Loucy (cell line): Measurements from ENCODE around the gene DTL.

Experiments
- H2AFZ ChIP-seq: fragments of 200-600 bp; sonication (generic); 2 replicates; pipeline ENCODE4 v1.6.0; 2016; ENCODE audit warnings: antibody characterized with exemption, mild to moderate bottlenecking, low read length, moderate library complexity
- H3F3A ChIP-seq: fragments of 200-600 bp; 2 replicates; pipeline ENCODE4 v1.6.0; 2016; ENCODE audit warnings: antibody characterized with exemption, low read depth, mild to moderate bottlenecking
- H3K27me3 ChIP-seq: fragments of 200-600 bp; sonication (generic); 2 replicates; pipeline ENCODE4 v1.6.1; 2014; ENCODE audit warnings: low read length, mild to moderate bottlenecking; ENCODE audit not compliant: insufficient read depth, poor library complexity, severe bottlenecking
- H3K36me3 ChIP-seq: fragments of 200-600 bp; sonication (generic); 2 replicates; pipeline ENCODE4 v1.6.1; 2016; ENCODE audit warnings: low read length; ENCODE audit not compliant: insufficient read depth
- H3K4me1 ChIP-seq: fragments of 200-600 bp; sonication (generic); 2 replicates; pipeline ENCODE4 v1.5.1; 2014; ENCODE audit warnings: low read length, mild to moderate bottlenecking; ENCODE audit not compliant: insufficient read depth, poor library complexity, severe bottlenecking
- H3K4me2 ChIP-seq: fragments of 200-600 bp; sonication (generic); 2 replicates; pipeline ENCODE4 v1.6.0; 2014; ENCODE audit warnings: antibody characterized with exemption, low read length, low read depth, mild to moderate bottlenecking; ENCODE audit not compliant: poor library complexity, severe bottlenecking
- H3K4me3 ChIP-seq: fragments of 200-600 bp; sonication (generic); 2 replicates; pipeline ENCODE4 v1.5.1; 2014; ENCODE audit warnings: low read length, mild to moderate bottlenecking, mixed read lengths; ENCODE audit not compliant: poor library complexity, severe bottlenecking
- H3K79me2 ChIP-seq: fragments of 200-600 bp; sonication (generic); 2 replicates; pipeline ENCODE4 v1.6.1; 2014; ENCODE audit warnings: low read length; ENCODE audit not compliant: insufficient read depth
- H3K9ac ChIP-seq: fragments of 200-600 bp; sonication (generic); 2 replicates; pipeline ENCODE4 v1.6.0; 2014; ENCODE audit warnings: mild to moderate bottlenecking, low read depth, low read length, moderate library complexity; ENCODE audit not compliant: poor library complexity, severe bottlenecking
- H3K9me2 ChIP-seq: fragments of 200-600 bp; sonication (generic); replicated peaks from 2 replicates; pipeline ENCODE4 v1.6.1; 2016; ENCODE audit warnings: low read depth, low read length, mixed read lengths
- H3K9me3 ChIP-seq: fragments of 200-600 bp; sonication (generic); 2 replicates; pipeline ENCODE4 v1.6.1; 2014; ENCODE audit warnings: mild to moderate bottlenecking, antibody characterized with exemption, low read length, low read depth; ENCODE audit not compliant: insufficient read depth
- H4K20me1 ChIP-seq: fragments of 200-600 bp; sonication (generic); 2 replicates; pipeline ENCODE4 v1.6.0; 2014; ENCODE audit warnings: antibody characterized with exemption, low read length, mild to moderate bottlenecking; ENCODE audit not compliant: insufficient read depth, poor library complexity, severe bottlenecking
- CTCF ChIP-seq: fragments of 200-600 bp; sonication (generic); conservative IDR thresholded peaks from 2 replicates; pipeline ENCODE4 v1.5.1; 2014; ENCODE audit warnings: mild to moderate bottlenecking, antibody characterized with exemption, low read length
- EZH2phosphoT487 ChIP-seq: fragments of 200-600 bp; IDR thresholded peaks from 2 replicates; pipeline ENCODE4 v1.6.1; 2018; ENCODE audit warnings: antibody characterized with exemption, mild to moderate bottlenecking, moderate library complexity, borderline replicate concordance

The DTL gene

GRCh38 chr1:212135166-212135565, 99.6 kb downstream of the DTL start:
- Histone ChIP-seq H3K9me2 (no peaks in the 10 kb centered on the region), H3K36me3 (no peaks in the 10 kb centered on the region), H3K79me2 (no peaks in the 10 kb centered on the region), H3K9ac (no peak overlapping the region), H3K4me2 (no peak overlapping the region), H3F3A (no peaks in the 10 kb centered on the region), H3K4me3 (no peak overlapping the region), H3K4me1 (no peaks in the 10 kb centered on the region), H4K20me1 (no peaks in the 10 kb centered on the region), H2AFZ (no peak overlapping the region), H3K27me3 (no peaks in the 10 kb centered on the region), H3K9me3 (no peaks in the 10 kb centered on the region)
- TF ChIP-seq CTCF (no peak), EZH2phosphoT487 (no peak)

- Histone ChIP-seq H4K20me1 (no peaks in the 10 kb centered on the region), H3K9ac (no peak overlapping the region), H3K4me2 (no peak overlapping the region), H3K9me3 (no peaks in the 10 kb centered on the region), H3K9me2 (no peaks in the 10 kb centered on the region), H3K27me3 (no peaks in the 10 kb centered on the region), H2AFZ (no peak overlapping the region), H3K79me2 (no peaks in the 10 kb centered on the region), H3K4me3 (no peak overlapping the region), H3K4me1 (no peaks in the 10 kb centered on the region), H3F3A (no peaks in the 10 kb centered on the region), H3K36me3 (no peaks in the 10 kb centered on the region)
- no peak for TF ChIP-seq EZH2phosphoT487
- no peak for TF ChIP-seq CTCF
Measured at GRCh38 chr1:212137854-212138253, 102.3 kb downstream of the DTL start.

- Histone ChIP-seq H3K9ac (no peak overlapping the region), H3K36me3 (no peaks in the 10 kb centered on the region), H3K4me1 (no peaks in the 10 kb centered on the region), H2AFZ (no peak overlapping the region), H3K4me3 (no peak overlapping the region), H3K9me3 (no peaks in the 10 kb centered on the region), H3K9me2 (no peaks in the 10 kb centered on the region), H3K4me2 (no peak overlapping the region), H3K27me3 (no peaks in the 10 kb centered on the region), H3F3A (no peaks in the 10 kb centered on the region), H4K20me1 (no peaks in the 10 kb centered on the region), H3K79me2 (no peaks in the 10 kb centered on the region)
- TF ChIP-seq CTCF (no peak), EZH2phosphoT487 (no peak)
Measured at GRCh38 chr1:212138457-212138856, 102.9 kb downstream of the DTL start.
